ENCODE data around the gene RFPL2. TPM values are rescaled to one million over a fixed set of nuclear protein-coding genes. Genes with fewer than 3 reads are reported as not detected.
"Not testable (repeated sequence)": the region's sequence is repeated elsewhere in the genome, so short reads cannot be mapped to it uniquely, and the experiment has no call there.

The RFPL2 gene
- total RNA-seq, 1 experiment from 2014 or later = not detected

DNA sequence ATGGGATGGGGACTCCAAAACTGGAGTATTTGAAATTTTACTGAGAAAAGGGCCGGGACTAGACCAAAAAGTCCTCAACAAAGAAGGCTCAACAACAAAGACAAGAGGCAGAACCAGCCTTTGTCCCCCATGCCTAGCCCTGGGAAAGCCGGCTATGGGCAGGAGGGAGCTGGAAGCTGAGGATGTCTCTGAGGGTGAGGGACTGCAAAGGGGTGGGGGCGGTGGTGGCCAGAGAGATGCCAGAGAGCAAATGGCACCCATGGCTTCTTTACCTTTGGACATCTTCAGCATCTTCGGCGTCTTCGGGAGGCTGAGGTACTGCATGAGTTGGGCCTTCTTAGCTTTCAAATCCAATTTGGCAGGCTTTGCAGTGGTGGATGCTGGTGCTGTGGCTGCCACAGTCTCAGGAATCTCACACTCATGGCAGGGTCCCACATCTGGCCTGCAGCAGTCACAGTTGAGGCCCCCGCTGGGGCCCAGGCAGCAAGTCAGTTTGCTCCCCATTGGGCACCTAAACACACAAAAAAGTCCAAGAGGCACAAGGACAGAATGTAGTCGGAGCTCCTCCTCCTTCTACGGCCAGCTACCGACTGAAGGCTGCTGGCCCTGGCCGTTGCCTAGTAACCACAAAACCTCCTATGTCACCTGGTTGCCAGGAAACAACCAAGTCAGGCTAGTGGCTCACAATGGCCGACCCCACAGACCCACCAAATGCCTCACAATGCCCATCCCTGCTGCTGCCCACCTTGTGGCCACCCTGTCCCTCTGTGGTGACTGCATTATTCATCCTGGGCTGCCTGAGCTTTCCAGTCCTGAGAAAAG lies 46.0 kb downstream of the RFPL2 start, which contains the start of gene C22orf42:
Gene C22orf42, minus strand, starts transcription at position 592 of the 822 bp plus-strand sequence. Its CDS starts 88 bp downstream, at position 504.
- no peak within 1 kb of the TSS for H2AFZ ChIP-seq (ENCODE audit: low read length)
- TF ChIP-seq, protein P1, sequence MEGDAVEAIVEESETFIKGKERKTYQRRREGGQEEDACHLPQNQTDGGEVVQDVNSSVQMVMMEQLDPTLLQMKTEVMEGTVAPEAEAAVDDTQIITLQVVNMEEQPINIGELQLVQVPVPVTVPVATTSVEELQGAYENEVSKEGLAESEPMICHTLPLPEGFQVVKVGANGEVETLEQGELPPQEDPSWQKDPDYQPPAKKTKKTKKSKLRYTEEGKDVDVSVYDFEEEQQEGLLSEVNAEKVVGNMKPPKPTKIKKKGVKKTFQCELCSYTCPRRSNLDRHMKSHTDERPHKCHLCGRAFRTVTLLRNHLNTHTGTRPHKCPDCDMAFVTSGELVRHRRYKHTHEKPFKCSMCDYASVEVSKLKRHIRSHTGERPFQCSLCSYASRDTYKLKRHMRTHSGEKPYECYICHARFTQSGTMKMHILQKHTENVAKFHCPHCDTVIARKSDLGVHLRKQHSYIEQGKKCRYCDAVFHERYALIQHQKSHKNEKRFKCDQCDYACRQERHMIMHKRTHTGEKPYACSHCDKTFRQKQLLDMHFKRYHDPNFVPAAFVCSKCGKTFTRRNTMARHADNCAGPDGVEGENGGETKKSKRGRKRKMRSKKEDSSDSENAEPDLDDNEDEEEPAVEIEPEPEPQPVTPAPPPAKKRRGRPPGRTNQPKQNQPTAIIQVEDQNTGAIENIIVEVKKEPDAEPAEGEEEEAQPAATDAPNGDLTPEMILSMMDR (conservative IDR thresholded peaks at IDR 0.05; ENCODE audit: low read depth, low read length) = no peak
- TF ChIP-seq EZH2 (IDR thresholded peaks at IDR 0.05; ENCODE audit: low read length, unreplicated experiment) (no peak), EZH2phosphoT487 (IDR thresholded peaks at IDR 0.05; ENCODE audit: borderline replicate concordance, low read length) (no peak)
- H3K9ac ChIP-seq (ENCODE audit: low read length) = no peak within 1 kb of the TSS
- POLR2A ChIA-PET (ENCODE audit: unreplicated experiment) = no interaction called here
- H3K27me3 ChIP-seq (ENCODE audit: low read length) = peaks cover 7% of the 10 kb centered on the region
- no peak within 1 kb of the TSS for H3K27ac ChIP-seq (ENCODE audit: low read length)
- no TSS peak for BruUV-seq (replicated peaks)
- no peaks in the 10 kb centered on the region for H3K36me3 ChIP-seq (ENCODE audit: low read depth, low read length)
- DNase-seq (no peak), ATAC-seq (no peak)
- no peak within 1 kb of the TSS for H3K4me2 ChIP-seq (ENCODE audit: low read length)
- no peaks in the 10 kb centered on the region for H3K9me3 ChIP-seq (ENCODE audit: low read length)
- no peaks in the 10 kb centered on the region for H4K20me1 ChIP-seq (ENCODE audit: low read length)
- CTCF ChIA-PET = no interaction called here
- no peaks in the 10 kb centered on the region for H3F3A ChIP-seq (ENCODE audit: low read length, unreplicated experiment)
- H3K4me3 ChIP-seq (ENCODE audit: low read length) = no peak within 1 kb of the TSS
- intact Hi-C loops (cut with micrococcal nuclease) = no loop called here
- no peaks in the 10 kb centered on the region for H3K9me2 ChIP-seq (replicated peaks; ENCODE audit: low read length)
- no peaks in the 10 kb centered on the region for H3K4me1 ChIP-seq (ENCODE audit: insufficient read depth, low read length)
- H3K79me2 ChIP-seq (ENCODE audit: low read length) = no peaks in the 10 kb centered on the region

DNA sequence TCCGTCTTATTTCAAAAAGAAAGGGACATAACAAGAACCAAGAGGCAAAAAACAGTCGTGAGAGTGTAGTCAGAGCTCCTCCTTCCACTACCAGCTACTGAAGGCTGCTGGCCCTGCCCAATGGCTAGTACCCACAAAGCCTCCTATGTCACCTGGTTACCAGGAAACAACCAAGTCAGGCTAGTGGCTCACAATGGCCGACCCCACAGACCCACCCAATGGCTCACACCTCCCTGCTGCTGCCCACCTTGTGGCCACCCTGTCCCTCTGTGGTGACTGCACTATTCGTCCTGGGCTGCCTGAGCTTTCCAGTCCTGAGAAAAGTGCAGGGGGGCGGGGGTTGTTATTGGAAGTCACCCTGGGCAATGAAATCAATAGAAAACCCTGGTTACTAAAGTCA lies 47.2 kb downstream of the RFPL2 start:
- intact Hi-C loops (cut with micrococcal nuclease); BruUV-seq (replicated peaks); DNase-seq: not testable (repeated sequence)

DNA sequence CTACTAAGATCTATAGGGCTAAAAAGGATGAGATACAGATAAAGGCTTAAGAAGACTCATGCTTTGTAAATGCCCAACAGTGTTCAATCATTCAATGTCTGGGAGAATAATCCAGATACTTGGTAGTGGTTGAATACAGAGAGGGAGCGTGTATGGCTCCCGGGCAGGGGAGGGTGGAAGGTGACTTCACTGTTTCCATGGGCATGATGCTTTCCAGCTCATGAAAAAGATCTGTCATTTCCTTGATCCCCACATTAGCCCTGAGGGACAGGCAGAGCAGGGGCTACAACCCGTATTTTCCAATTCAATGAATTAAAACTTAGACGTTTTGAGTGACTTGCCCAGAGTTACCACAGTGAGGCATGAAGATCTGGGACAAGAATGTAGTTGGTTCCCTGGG lies 50.1 kb downstream of the RFPL2 start:
- H3K4me2 ChIP-seq (ENCODE audit: low read length); CTCF ChIA-PET; H3K4me3 ChIP-seq (ENCODE audit: low read length); intact Hi-C loops (cut with micrococcal nuclease); H3K9me3 ChIP-seq (ENCODE audit: low read length); H3K36me3 ChIP-seq (ENCODE audit: low read depth, low read length); H3K9ac ChIP-seq (ENCODE audit: low read length); H3K79me2 ChIP-seq (ENCODE audit: low read length); H3K27me3 ChIP-seq (ENCODE audit: low read length); H3F3A ChIP-seq (ENCODE audit: low read length, unreplicated experiment); POLR2A ChIA-PET (ENCODE audit: unreplicated experiment); BruUV-seq (replicated peaks); H3K4me1 ChIP-seq (ENCODE audit: insufficient read depth, low read length); H4K20me1 ChIP-seq (ENCODE audit: low read length); H3K27ac ChIP-seq (ENCODE audit: low read length); ATAC-seq; H3K9me2 ChIP-seq (replicated peaks; ENCODE audit: low read length); H2AFZ ChIP-seq (ENCODE audit: low read length); DNase-seq: not testable (repeated sequence)

More for the DNA sequence above, 47.2 kb downstream of the RFPL2 start:
- H3K27ac ChIP-seq (ENCODE audit: low read length); H3F3A ChIP-seq (ENCODE audit: low read length, unreplicated experiment); H3K36me3 ChIP-seq (ENCODE audit: low read depth, low read length); H3K27me3 ChIP-seq (ENCODE audit: low read length); CTCF ChIA-PET; H3K79me2 ChIP-seq (ENCODE audit: low read length); H3K4me1 ChIP-seq (ENCODE audit: insufficient read depth, low read length); H3K9me2 ChIP-seq (replicated peaks; ENCODE audit: low read length); H2AFZ ChIP-seq (ENCODE audit: low read length); H3K9me3 ChIP-seq (ENCODE audit: low read length); H3K9ac ChIP-seq (ENCODE audit: low read length); H3K4me2 ChIP-seq (ENCODE audit: low read length); ATAC-seq; H3K4me3 ChIP-seq (ENCODE audit: low read length); H4K20me1 ChIP-seq (ENCODE audit: low read length); POLR2A ChIA-PET (ENCODE audit: unreplicated experiment): not testable (repeated sequence)

DNA sequence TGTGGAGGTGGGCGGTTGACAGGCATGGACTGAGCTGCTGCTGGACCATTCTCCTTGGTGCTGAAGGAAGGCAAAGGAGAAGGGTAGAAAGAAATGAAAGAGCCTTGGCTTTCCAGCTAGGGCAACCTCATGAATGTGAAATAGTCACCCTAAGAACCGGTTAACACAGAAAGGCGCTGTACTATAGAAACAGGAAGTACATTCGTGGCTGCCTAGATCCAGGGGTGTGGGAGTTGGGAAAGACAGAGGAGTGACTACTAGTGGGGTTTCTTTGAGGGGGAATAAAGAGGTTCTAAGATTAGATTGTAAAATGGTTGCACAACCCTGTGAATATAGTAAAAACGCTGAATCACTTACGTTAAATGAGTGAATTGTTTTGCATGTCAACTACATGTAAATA lies 53.2 kb downstream of the RFPL2 start:
- H3K9ac ChIP-seq (ENCODE audit: low read length); CTCF ChIA-PET; H3K4me3 ChIP-seq (ENCODE audit: low read length); H3K36me3 ChIP-seq (ENCODE audit: low read depth, low read length); H3K9me3 ChIP-seq (ENCODE audit: low read length); H3F3A ChIP-seq (ENCODE audit: low read length, unreplicated experiment); POLR2A ChIA-PET (ENCODE audit: unreplicated experiment); intact Hi-C loops (cut with micrococcal nuclease); H3K4me2 ChIP-seq (ENCODE audit: low read length); DNase-seq; BruUV-seq (replicated peaks); H3K9me2 ChIP-seq (replicated peaks; ENCODE audit: low read length); H3K79me2 ChIP-seq (ENCODE audit: low read length); H4K20me1 ChIP-seq (ENCODE audit: low read length); H3K27ac ChIP-seq (ENCODE audit: low read length); ATAC-seq; H3K27me3 ChIP-seq (ENCODE audit: low read length); H2AFZ ChIP-seq (ENCODE audit: low read length); H3K4me1 ChIP-seq (ENCODE audit: insufficient read depth, low read length): not testable (repeated sequence)

DNA sequence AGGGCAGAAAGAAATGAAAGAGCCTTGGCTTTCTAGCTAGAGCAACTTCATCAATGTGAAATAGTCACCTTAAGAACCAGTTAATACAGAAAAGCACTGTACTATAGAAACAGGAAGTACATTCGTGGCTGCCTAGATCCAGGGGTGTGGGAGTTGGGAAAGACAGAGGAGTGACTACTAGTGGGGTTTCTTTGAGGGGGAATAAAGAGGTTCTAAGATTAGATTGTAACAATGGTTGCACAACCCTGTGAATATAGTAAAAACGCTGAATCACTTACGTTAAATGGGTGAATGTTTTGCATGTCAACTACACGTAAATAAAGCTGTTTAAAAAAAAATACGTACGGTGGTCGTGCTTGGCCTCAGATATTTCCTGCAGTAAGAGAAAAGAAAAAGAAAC lies 54.2 kb downstream of the RFPL2 start:
- H3K9ac ChIP-seq (ENCODE audit: low read length); H3K4me2 ChIP-seq (ENCODE audit: low read length); POLR2A ChIA-PET (ENCODE audit: unreplicated experiment); ATAC-seq; DNase-seq; H3K9me3 ChIP-seq (ENCODE audit: low read length); H3K4me3 ChIP-seq (ENCODE audit: low read length); CTCF ChIA-PET; H3K27me3 ChIP-seq (ENCODE audit: low read length); H3K4me1 ChIP-seq (ENCODE audit: insufficient read depth, low read length); H3F3A ChIP-seq (ENCODE audit: low read length, unreplicated experiment); H3K9me2 ChIP-seq (replicated peaks; ENCODE audit: low read length); H4K20me1 ChIP-seq (ENCODE audit: low read length); H2AFZ ChIP-seq (ENCODE audit: low read length); H3K79me2 ChIP-seq (ENCODE audit: low read length); intact Hi-C loops (cut with micrococcal nuclease); H3K27ac ChIP-seq (ENCODE audit: low read length); BruUV-seq (replicated peaks); H3K36me3 ChIP-seq (ENCODE audit: low read depth, low read length): not testable (repeated sequence)

DNA sequence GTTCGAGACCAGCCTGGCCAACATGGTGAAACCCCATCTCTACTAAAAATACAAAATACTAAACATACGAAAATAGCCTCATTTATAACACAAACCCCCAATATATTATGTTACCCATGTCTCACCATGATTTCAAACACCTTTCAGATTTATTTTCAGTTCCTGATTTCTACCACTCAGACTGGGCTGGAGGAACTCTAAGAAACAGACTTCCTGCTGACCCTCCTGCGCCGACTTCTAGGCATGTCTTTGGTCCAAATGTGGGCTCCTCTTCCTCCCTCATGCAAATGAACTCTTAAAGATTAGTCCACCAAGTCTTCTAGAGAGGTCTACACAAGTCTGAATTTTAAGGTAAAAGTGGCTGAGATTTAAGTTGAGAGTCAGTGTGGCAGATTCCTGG lies 56.5 kb downstream of the RFPL2 start:
- intact Hi-C loops (cut with micrococcal nuclease); H3K4me1 ChIP-seq (ENCODE audit: insufficient read depth, low read length); H3F3A ChIP-seq (ENCODE audit: low read length, unreplicated experiment); H4K20me1 ChIP-seq (ENCODE audit: low read length); CTCF ChIA-PET; H2AFZ ChIP-seq (ENCODE audit: low read length); H3K27ac ChIP-seq (ENCODE audit: low read length); ATAC-seq; POLR2A ChIA-PET (ENCODE audit: unreplicated experiment); H3K36me3 ChIP-seq (ENCODE audit: low read depth, low read length); H3K4me2 ChIP-seq (ENCODE audit: low read length); DNase-seq; H3K9me3 ChIP-seq (ENCODE audit: low read length); BruUV-seq (replicated peaks); H3K27me3 ChIP-seq (ENCODE audit: low read length); H3K79me2 ChIP-seq (ENCODE audit: low read length); H3K9me2 ChIP-seq (replicated peaks; ENCODE audit: low read length); H3K4me3 ChIP-seq (ENCODE audit: low read length); H3K9ac ChIP-seq (ENCODE audit: low read length): not testable (repeated sequence)

Measured in PC-3 (cell line).